ENCODE measurements around the gene LIG4. TPM values are rescaled to one million over a fixed set of nuclear protein-coding genes. Genes with fewer than 3 reads are reported as not detected.

The LIG4 gene
- total RNA-seq, 4 donors from 2014 or later: 2.0 to 11.0 (median 7.2) TPM

DNA sequence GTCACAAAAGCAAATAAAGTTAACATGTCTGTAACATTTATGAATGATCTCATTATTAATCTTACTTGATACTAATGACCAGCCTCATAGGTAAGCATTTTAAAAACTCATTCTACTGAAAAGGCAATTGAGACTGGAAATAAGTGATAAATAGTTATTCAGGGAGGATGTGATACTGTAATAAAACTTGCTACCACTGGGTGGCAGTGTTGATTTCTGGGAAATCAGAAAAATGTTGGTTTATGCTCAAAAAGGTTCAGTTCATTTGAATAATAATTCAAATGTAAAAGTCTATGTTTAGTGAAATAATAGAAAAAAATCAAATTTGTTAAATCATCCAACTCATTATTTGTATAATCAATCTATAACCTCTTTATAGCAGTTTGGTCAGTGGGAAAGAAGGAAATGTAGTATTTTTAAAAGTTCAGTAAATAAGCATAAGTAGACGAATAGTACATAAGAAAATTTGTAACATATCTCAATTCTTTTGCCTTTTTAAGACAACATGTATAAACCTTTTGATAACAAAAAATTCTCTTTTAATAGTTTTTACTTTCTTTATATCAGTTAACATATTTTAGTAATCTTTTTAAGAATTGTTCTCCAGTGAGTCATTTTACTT, 12.4 kb upstream of the LIG4 start:
- TF ChIP-seq POLR2A (IDR thresholded peaks at IDR 0.05): no peak
- TF ChIP-seq, protein P1, sequence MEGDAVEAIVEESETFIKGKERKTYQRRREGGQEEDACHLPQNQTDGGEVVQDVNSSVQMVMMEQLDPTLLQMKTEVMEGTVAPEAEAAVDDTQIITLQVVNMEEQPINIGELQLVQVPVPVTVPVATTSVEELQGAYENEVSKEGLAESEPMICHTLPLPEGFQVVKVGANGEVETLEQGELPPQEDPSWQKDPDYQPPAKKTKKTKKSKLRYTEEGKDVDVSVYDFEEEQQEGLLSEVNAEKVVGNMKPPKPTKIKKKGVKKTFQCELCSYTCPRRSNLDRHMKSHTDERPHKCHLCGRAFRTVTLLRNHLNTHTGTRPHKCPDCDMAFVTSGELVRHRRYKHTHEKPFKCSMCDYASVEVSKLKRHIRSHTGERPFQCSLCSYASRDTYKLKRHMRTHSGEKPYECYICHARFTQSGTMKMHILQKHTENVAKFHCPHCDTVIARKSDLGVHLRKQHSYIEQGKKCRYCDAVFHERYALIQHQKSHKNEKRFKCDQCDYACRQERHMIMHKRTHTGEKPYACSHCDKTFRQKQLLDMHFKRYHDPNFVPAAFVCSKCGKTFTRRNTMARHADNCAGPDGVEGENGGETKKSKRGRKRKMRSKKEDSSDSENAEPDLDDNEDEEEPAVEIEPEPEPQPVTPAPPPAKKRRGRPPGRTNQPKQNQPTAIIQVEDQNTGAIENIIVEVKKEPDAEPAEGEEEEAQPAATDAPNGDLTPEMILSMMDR (IDR thresholded peaks at IDR 0.05): peak; percentile 58 to 74 (median 66)
- no peaks in the 10 kb centered on the region for H3K9me3 ChIP-seq
- no peaks in the 10 kb centered on the region for H3K36me3 ChIP-seq
- no peak overlapping the region for H3K4me3 ChIP-seq
- no peaks in the 10 kb centered on the region for H3K27me3 ChIP-seq
- DNase-seq: no peak
- intact Hi-C loops (cut with DNase I; ENCODE audit: low total_unique reads): no loop called here
- no peak overlapping the region for H3K27ac ChIP-seq
- H3K4me1 ChIP-seq: no peaks in the 10 kb centered on the region

DNA sequence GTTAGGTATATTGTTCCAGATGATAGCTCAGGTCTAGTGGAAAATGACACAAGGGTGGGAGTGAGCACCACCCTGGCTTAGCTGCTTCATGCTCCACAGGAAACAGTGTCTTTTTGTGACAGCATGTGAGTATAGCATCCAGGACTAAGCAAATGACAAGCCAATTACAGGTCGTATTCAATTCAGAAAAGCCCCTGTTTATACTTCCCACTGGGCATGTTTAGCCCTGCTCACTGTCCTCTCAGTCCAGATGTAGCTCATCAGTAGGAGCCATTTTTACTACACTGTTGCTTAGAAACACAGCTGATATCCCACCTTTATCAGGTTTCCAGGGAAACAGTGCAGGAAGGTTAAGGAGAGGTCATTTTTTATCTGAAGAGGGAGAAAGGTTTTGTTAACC, 10.8 kb upstream of the LIG4 start:
- DNase-seq: no peak
- no peak overlapping the region for H3K4me3 ChIP-seq
- no peaks in the 10 kb centered on the region for H3K9me3 ChIP-seq
- intact Hi-C loops (cut with DNase I; ENCODE audit: low total_unique reads): no loop called here
- H3K27me3 ChIP-seq: no peaks in the 10 kb centered on the region
- no peaks in the 10 kb centered on the region for H3K4me1 ChIP-seq
- no peak for TF ChIP-seq POLR2A (IDR thresholded peaks at IDR 0.05)
- TF ChIP-seq, protein P1 (IDR thresholded peaks at IDR 0.05): no peak
- no peak overlapping the region for H3K27ac ChIP-seq
- H3K36me3 ChIP-seq: no peaks in the 10 kb centered on the region

DNA sequence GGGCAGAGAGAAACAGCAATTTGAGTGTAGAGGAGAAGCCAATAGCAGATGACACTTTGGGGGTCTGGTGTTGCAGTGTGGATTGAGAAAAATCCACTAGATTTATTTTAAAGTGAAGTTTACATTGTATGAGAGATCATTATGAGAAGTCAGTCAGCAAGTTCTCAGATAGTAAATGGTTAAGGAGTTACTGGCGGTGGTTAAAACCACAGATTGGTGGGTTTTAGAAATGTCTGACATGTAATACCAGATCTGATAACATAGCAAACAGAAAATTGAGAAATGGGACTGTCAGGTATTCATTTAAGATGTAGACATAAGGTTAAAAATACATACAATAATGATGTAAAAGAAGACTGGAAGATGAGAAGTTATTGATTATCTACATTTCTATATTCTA, 10.1 kb upstream of the LIG4 start:
- intact Hi-C loops (cut with DNase I; ENCODE audit: low total_unique reads): no loop called here
- Histone ChIP-seq H3K4me3 (no peak overlapping the region), H3K9me3 (no peaks in the 10 kb centered on the region), H3K4me1 (no peaks in the 10 kb centered on the region), H3K27ac (no peak overlapping the region), H3K36me3 (no peaks in the 10 kb centered on the region), H3K27me3 (no peaks in the 10 kb centered on the region)
- no peak for DNase-seq
- TF ChIP-seq, protein P1 (IDR thresholded peaks at IDR 0.05): no peak
- TF ChIP-seq POLR2A (IDR thresholded peaks at IDR 0.05): no peak

DNA sequence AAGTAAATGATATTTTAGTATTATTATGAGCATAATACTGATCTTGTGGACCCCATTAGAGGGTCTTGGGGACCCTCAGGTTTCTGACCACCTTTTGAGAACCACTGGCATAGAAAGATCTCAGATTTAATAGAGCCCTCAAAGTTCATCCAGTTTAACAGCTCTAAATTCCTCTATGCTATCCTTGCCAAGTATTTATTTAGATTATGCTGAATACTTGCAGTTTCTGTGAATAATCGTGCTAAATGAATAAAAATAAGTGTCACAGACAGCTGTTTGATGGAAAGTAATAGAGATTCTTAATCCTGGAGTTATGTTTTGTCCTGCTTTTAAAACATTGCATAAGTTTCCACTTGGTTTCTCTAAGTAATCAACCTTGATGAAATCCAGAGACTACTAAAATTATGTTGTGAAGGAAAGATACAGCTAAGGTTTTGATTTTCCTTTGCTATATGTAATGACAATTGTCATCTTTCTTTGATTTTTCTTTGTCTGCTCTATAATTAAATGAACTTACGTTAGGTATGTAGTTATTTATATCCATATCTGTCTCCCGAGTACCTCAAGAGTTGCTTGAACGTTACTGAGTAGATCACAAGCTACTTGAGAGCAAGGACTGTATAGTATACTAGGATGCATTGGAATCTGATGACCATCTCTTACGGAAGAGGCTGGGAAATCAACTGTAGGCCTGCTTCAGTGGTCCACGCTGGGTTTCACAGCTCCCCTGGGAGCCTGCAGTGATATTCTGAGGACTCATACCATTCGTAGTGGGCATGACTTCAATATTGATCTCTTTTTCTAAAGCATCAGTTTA, 8.6 kb upstream of the LIG4 start:
- no peak for DNase-seq
- no peak for TF ChIP-seq POLR2A (IDR thresholded peaks at IDR 0.05)
- TF ChIP-seq, protein P1 (IDR thresholded peaks at IDR 0.05): no peak
- H3K36me3 ChIP-seq: no peaks in the 10 kb centered on the region
- no peaks in the 10 kb centered on the region for H3K9me3 ChIP-seq
- no peaks in the 10 kb centered on the region for H3K27me3 ChIP-seq
- intact Hi-C loops (cut with DNase I; ENCODE audit: low total_unique reads): no loop called here
- no peak overlapping the region for H3K4me3 ChIP-seq
- H3K4me1 ChIP-seq: no peaks in the 10 kb centered on the region
- no peak overlapping the region for H3K27ac ChIP-seq

DNA sequence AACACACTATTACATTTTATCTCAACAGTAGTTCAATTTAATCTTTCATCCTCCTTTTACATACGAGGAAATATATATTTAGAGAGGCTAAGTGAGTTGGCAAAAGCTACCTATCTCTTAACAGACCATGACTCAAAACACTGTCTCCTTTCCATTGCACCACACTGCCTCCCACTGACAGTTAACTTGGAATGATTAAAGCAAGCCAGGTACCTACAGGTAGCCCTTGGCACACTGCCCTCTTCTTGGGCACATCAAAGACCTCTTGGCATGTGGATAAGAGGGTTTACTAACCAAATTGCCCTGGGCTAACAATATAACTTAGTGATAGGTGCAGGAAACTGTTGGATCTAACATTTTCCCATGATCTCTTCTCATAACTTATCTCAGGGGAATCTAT, 4.7 kb upstream of the LIG4 start:
- no peak for TF ChIP-seq POLR2A (IDR thresholded peaks at IDR 0.05)
- TF ChIP-seq, protein P1 (IDR thresholded peaks at IDR 0.05): no peak
- no peaks in the 10 kb centered on the region for H3K36me3 ChIP-seq
- H3K27ac ChIP-seq: no peak overlapping the region
- DNase-seq: no peak
- intact Hi-C loops (cut with DNase I; ENCODE audit: low total_unique reads): no loop called here
- H3K27me3 ChIP-seq: no peaks in the 10 kb centered on the region
- H3K4me1 ChIP-seq: peaks cover 0 to 10% of the 10 kb centered on the region in 2 donors
- no peak overlapping the region for H3K4me3 ChIP-seq
- H3K9me3 ChIP-seq: no peaks in the 10 kb centered on the region
